Effector memory CD4-positive, alpha-beta T cell (primary cell): ENCODE measurements around the gene L3MBTL4.
"Not testable (repeated sequence)": the region's sequence is repeated elsewhere in the genome, so short reads cannot be mapped to it uniquely, and the experiment has no call there.

Source experiments
- DNase-seq, 3 donors: peaks; one replicate each; pipeline ENCODE4 v3.0.0-alpha.2; 2020
- H3K27ac ChIP-seq: 2 replicates; pipeline ENCODE4 v1.7.0; 2013; ENCODE audit warnings: mild to moderate bottlenecking, low read length, moderate library complexity; ENCODE audit not compliant: insufficient read depth, poor library complexity, severe bottlenecking
- H3K27me3 ChIP-seq: replicated peaks from 2 replicates; pipeline ENCODE4 v1.7.0; 2013; ENCODE audit warnings: mild to moderate bottlenecking, low read length; ENCODE audit not compliant: insufficient read depth, control insufficient read depth, poor library complexity, severe bottlenecking
- H3K36me3 ChIP-seq: 2 replicates; pipeline ENCODE4 v1.7.0; 2013; ENCODE audit warnings: mild to moderate bottlenecking, low read length, moderate library complexity; ENCODE audit not compliant: control insufficient read depth, insufficient read depth
- H3K4me1 ChIP-seq: 2 replicates; pipeline ENCODE4 v1.7.0; 2013; ENCODE audit warnings: low read length, mild to moderate bottlenecking; ENCODE audit not compliant: control insufficient read depth, insufficient read depth, poor library complexity, severe bottlenecking
- H3K4me3 ChIP-seq: 2 replicates; pipeline ENCODE4 v1.7.0; 2013; ENCODE audit warnings: low read length, low read depth, mild to moderate bottlenecking; ENCODE audit not compliant: insufficient read depth, poor library complexity, severe bottlenecking
- H3K9me3 ChIP-seq: 2 replicates; pipeline ENCODE4 v1.7.0; 2013; ENCODE audit warnings: mild to moderate bottlenecking, low read length, moderate library complexity; ENCODE audit not compliant: control insufficient read depth

Gene L3MBTL4

DNA sequence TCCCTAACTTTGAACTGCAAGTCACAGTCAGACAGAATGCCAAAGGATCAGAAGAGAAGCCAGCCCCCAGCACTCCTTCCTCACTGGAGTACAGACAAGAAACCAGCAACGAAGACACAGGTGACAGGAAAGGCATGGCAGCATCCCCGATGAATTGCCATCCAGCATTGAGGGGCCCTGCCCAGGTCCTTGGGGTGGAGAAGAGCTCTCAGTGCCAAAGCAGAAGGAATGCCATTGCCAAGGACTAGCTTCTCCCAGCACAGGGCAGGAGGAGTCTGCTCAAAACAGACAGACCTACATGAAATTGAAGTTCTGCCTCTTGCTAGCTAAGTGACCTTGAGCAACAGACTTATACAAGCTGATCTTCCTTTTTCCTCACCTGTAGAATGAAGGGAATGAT is 220.1 kb downstream of the L3MBTL4 start:
- no peak overlapping the region for H3K27ac ChIP-seq

GRCh38 chr18:6185782-6186181 is 228.9 kb downstream of the L3MBTL4 start:
- H3K36me3 ChIP-seq, H3K27ac ChIP-seq, H3K27me3 ChIP-seq, H3K4me1 ChIP-seq, DNase-seq, H3K4me3 ChIP-seq, H3K9me3 ChIP-seq: not testable (repeated sequence)

More for the DNA sequence above, 220.1 kb downstream of the L3MBTL4 start:
- Histone ChIP-seq H3K27me3 (no peaks in the 10 kb centered on the region), H3K4me3 (no peak overlapping the region), H3K9me3 (no peaks in the 10 kb centered on the region), H3K4me1 (no peaks in the 10 kb centered on the region), H3K36me3 (no peaks in the 10 kb centered on the region)
- DNase-seq: no peak

GRCh38 chr18:6174983-6175745 is 239.5 kb downstream of the L3MBTL4 start:
- no peaks in the 10 kb centered on the region for H3K27me3 ChIP-seq
- no peak overlapping the region for H3K27ac ChIP-seq
- H3K36me3 ChIP-seq: no peaks in the 10 kb centered on the region
- no peaks in the 10 kb centered on the region for H3K4me1 ChIP-seq
- H3K9me3 ChIP-seq: no peaks in the 10 kb centered on the region
- DNase-seq: no peak
- H3K4me3 ChIP-seq: no peak overlapping the region

- no peak for DNase-seq
- no peak overlapping the region for H3K27ac ChIP-seq
- H3K27me3 ChIP-seq: no peaks in the 10 kb centered on the region
- no peaks in the 10 kb centered on the region for H3K4me1 ChIP-seq
- no peak overlapping the region for H3K4me3 ChIP-seq
- no peaks in the 10 kb centered on the region for H3K36me3 ChIP-seq
- H3K9me3 ChIP-seq: no peaks in the 10 kb centered on the region
These were observed 244.1 kb downstream of the L3MBTL4 start for GRCh38 chr18:6170604-6171003.

- H3K27ac ChIP-seq: no peak overlapping the region
- no peak overlapping the region for H3K4me3 ChIP-seq
- DNase-seq: no peak
- H3K36me3 ChIP-seq: no peaks in the 10 kb centered on the region
- H3K9me3 ChIP-seq: no peaks in the 10 kb centered on the region
- no peaks in the 10 kb centered on the region for H3K4me1 ChIP-seq
- no peaks in the 10 kb centered on the region for H3K27me3 ChIP-seq
These were observed 253.2 kb downstream of the L3MBTL4 start for GRCh38 chr18:6161549-6161948.

- Histone ChIP-seq H3K9me3 (no peaks in the 10 kb centered on the region), H3K4me1 (no peaks in the 10 kb centered on the region), H3K27me3 (no peaks in the 10 kb centered on the region), H3K4me3 (no peak overlapping the region), H3K27ac (no peak overlapping the region), H3K36me3 (no peaks in the 10 kb centered on the region)
- DNase-seq: no peak
These were observed 255.3 kb downstream of the L3MBTL4 start for GRCh38 chr18:6159426-6159825.

DNA sequence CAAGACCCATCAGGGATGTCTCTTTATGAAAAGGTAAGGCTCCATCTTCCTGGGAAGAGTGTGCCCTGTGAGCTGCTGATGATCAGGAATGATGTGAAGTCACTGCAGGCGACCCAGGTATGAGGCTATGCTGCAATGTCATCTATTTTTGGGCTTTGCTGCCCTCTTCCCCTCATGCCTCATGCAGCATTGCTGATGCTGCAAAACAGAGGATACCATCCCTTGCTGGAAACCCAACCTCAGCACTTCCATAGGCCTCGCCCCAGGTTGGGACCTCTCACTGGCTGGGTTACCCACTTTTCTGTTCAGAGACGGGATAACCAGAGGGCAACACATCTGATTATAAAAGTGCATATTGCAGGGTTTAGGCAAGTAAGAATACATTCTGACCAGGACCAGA is 255.8 kb downstream of the L3MBTL4 start:
- Histone ChIP-seq H3K27me3 (no peaks in the 10 kb centered on the region), H3K4me3 (no peak overlapping the region), H3K9me3 (no peaks in the 10 kb centered on the region), H3K36me3 (no peaks in the 10 kb centered on the region), H3K4me1 (no peaks in the 10 kb centered on the region), H3K27ac (no peak overlapping the region)
- DNase-seq: no peak

GRCh38 chr18:6156446-6156845 is 258.3 kb downstream of the L3MBTL4 start:
- no peaks in the 10 kb centered on the region for H3K4me1 ChIP-seq
- no peaks in the 10 kb centered on the region for H3K9me3 ChIP-seq
- H3K4me3 ChIP-seq: no peak overlapping the region
- H3K27me3 ChIP-seq: no peaks in the 10 kb centered on the region
- no peaks in the 10 kb centered on the region for H3K36me3 ChIP-seq
- DNase-seq: no peak
- H3K27ac ChIP-seq: no peak overlapping the region

DNA sequence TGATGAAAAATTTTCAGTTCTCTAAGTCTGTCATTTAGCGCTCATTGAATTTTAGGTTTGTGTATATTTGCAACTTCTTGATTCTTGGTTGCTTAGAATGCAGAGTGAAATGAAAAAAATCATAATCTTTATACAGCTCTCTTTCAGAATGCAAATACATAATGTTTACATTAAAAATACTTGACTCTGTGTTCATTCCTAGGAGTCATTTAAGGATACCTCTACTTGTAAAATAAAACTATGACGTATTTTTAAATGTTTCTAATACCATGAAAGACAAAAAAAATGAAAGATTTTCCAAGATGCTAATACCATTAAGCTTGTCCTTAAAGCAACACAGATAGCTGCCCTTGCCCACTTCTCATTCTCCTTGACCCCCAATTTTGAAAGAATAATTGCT is 259.0 kb downstream of the L3MBTL4 start:
- Histone ChIP-seq H3K27ac (no peak overlapping the region), H3K36me3 (no peaks in the 10 kb centered on the region), H3K4me1 (no peaks in the 10 kb centered on the region), H3K9me3 (no peaks in the 10 kb centered on the region), H3K27me3 (no peaks in the 10 kb centered on the region), H3K4me3 (no peak overlapping the region)
- no peak for DNase-seq

DNA sequence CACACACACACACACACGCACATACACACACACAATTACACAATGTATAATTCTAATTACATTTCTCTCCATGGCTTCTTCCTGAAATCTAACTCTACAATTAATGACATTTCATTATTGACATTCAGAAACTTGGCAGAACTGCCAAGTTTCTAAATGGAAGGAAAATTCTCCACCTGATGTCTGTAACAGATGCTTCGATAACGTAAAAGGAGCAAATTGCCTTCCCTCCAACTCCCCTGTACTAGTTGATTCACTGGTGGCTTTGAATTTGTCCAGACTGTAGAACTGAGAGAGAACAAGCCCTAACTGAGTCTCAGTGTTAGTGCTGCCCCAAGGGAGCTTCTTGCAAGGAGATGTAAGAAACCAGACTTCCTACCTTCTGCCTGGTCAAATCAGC is 264.3 kb downstream of the L3MBTL4 start:
- no peak overlapping the region for H3K27ac ChIP-seq
- H3K4me1 ChIP-seq: no peaks in the 10 kb centered on the region
- no peak for DNase-seq
- H3K4me3 ChIP-seq: no peak overlapping the region
- no peaks in the 10 kb centered on the region for H3K27me3 ChIP-seq
- no peaks in the 10 kb centered on the region for H3K36me3 ChIP-seq
- no peaks in the 10 kb centered on the region for H3K9me3 ChIP-seq
